ENCODE results near the gene ITGB5. TPM values are rescaled to one million over a fixed set of nuclear protein-coding genes. Genes with fewer than 3 reads are reported as not detected.

ITGB5 gene
- total RNA-seq, 1 experiment from 2014 or later: 77.8 TPM

DNA sequence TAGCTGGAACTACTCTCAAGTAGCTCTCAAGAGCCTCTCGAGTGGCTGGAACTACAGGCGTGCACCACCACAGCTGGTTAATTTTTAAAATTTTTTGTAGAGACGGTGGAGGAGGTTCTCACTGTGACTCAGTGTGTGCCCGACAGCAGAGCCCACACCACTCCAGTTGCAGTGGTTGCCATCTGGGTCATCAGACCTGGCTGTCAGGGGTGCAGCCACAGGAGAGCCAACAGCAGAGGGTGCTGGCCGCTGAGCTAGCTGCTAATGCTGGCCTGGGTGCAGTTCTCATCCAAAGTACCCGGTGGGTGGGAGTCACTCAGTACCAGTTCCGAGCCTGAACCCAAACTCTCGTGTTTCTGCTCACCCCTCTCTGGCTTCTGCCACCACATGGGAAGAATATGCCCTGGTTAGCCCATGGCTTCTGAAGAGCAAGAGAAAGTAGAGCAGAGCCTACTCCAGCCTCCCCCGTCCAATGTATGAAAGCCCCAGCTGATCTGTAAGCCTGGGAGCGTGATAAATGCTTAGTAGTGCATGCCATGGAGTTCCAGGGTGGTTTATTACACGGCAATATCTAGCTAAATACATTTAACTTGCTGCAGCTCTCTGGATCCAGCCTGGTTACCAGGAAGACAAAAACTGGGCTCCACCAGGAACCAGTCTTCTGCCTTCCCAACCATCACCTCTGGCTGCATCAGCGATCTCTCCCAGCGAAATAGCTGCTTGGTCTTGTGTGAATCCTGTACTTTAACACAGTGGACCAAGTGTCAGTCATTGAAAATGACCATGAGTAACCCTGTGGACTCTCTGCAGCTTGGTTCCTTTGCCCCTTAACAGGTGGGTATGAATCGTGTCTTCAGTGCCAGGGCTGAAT, 139.8 kb downstream of the ITGB5 start:
- no peak for TF ChIP-seq ZNF274 (IDR thresholded peaks at IDR 0.05; ENCODE audit: low read depth, low read length)
- no peak for TF ChIP-seq CEBPB (IDR thresholded peaks at IDR 0.05; ENCODE audit: low read depth)
- no peak for TF ChIP-seq EZH2 (IDR thresholded peaks at IDR 0.05)
- TF ChIP-seq CBX3 (IDR thresholded peaks at IDR 0.05; ENCODE audit: low read depth): no peak
- no peak for TF ChIP-seq FOSL1 (IDR thresholded peaks at IDR 0.05; ENCODE audit: low read depth)
- TF ChIP-seq YY1 (IDR thresholded peaks at IDR 0.05; ENCODE audit: extremely low read depth, insufficient replicate concordance, low read depth, low read length): no peak
- TF ChIP-seq ELF1 (IDR thresholded peaks at IDR 0.05; ENCODE audit: borderline replicate concordance, low read depth): no peak
- TF ChIP-seq, protein P1, sequence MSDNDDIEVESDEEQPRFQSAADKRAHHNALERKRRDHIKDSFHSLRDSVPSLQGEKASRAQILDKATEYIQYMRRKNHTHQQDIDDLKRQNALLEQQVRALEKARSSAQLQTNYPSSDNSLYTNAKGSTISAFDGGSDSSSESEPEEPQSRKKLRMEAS (IDR thresholded peaks at IDR 0.05): no peak
- TF ChIP-seq JUND (IDR thresholded peaks at IDR 0.05): no peak
- no peak for TF ChIP-seq POLR2AphosphoS5 (IDR thresholded peaks at IDR 0.05; ENCODE audit: low read depth, low read length)
- TF ChIP-seq POLR2A (IDR thresholded peaks at IDR 0.05; ENCODE audit: borderline replicate concordance, extremely low read depth, insufficient read depth, insufficient read length): no peak
- TF ChIP-seq, protein P2, sequence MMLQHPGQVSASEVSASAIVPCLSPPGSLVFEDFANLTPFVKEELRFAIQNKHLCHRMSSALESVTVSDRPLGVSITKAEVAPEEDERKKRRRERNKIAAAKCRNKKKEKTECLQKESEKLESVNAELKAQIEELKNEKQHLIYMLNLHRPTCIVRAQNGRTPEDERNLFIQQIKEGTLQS (IDR thresholded peaks at IDR 0.05): no peak
- TF ChIP-seq TCF7L2 (IDR thresholded peaks at IDR 0.05; ENCODE audit: borderline replicate concordance, extremely low read depth, insufficient read depth, insufficient read length): no peak
- TF ChIP-seq, protein P3, sequence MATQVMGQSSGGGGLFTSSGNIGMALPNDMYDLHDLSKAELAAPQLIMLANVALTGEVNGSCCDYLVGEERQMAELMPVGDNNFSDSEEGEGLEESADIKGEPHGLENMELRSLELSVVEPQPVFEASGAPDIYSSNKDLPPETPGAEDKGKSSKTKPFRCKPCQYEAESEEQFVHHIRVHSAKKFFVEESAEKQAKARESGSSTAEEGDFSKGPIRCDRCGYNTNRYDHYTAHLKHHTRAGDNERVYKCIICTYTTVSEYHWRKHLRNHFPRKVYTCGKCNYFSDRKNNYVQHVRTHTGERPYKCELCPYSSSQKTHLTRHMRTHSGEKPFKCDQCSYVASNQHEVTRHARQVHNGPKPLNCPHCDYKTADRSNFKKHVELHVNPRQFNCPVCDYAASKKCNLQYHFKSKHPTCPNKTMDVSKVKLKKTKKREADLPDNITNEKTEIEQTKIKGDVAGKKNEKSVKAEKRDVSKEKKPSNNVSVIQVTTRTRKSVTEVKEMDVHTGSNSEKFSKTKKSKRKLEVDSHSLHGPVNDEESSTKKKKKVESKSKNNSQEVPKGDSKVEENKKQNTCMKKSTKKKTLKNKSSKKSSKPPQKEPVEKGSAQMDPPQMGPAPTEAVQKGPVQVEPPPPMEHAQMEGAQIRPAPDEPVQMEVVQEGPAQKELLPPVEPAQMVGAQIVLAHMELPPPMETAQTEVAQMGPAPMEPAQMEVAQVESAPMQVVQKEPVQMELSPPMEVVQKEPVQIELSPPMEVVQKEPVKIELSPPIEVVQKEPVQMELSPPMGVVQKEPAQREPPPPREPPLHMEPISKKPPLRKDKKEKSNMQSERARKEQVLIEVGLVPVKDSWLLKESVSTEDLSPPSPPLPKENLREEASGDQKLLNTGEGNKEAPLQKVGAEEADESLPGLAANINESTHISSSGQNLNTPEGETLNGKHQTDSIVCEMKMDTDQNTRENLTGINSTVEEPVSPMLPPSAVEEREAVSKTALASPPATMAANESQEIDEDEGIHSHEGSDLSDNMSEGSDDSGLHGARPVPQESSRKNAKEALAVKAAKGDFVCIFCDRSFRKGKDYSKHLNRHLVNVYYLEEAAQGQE (IDR thresholded peaks at IDR 0.05; ENCODE audit: low read depth): no peak
- TF ChIP-seq SP1 (IDR thresholded peaks at IDR 0.05; ENCODE audit: low read depth): no peak
- no peak for TF ChIP-seq EGR1 (IDR thresholded peaks at IDR 0.05; ENCODE audit: low read depth)
- TF ChIP-seq SRF (IDR thresholded peaks at IDR 0.05; ENCODE audit: low read depth): no peak
- ATAC-seq (0 out of 2 replicates have a peak, but pooled peaks have one; percentile 32), DNase-seq (ENCODE audit: low read depth, low spot score) (no peak)
- Histone ChIP-seq H3K36me3 (ENCODE audit: control insufficient read depth in 1 of 2, insufficient read depth in 2 of 2, low read length in 2 of 2) (peaks cover 11 to 37% of the 10 kb centered on the region in 2 experiments), H3K9me2 (ENCODE audit: insufficient read depth) (no peaks in the 10 kb centered on the region), H3K9ac (ENCODE audit: low read length) (no peak overlapping the region), H3K27me3 (ENCODE audit: insufficient read depth, low read length) (no peaks in the 10 kb centered on the region), H3K4me2 (ENCODE audit: low read length) (no peak overlapping the region), H3K4me3 (replicated peaks in 1 of 2; ENCODE audit: low read depth in 1 of 2, low read length in 2 of 2) (no peak overlapping the region), H4K20me1 (ENCODE audit: insufficient read depth) (no peaks in the 10 kb centered on the region; the same call in 1 of the 2 replicates), H2AFZ (ENCODE audit: low read depth, low read length, poor library complexity, severe bottlenecking) (no peak overlapping the region), H3K4me1 (ENCODE audit: control insufficient read depth in 1 of 2, insufficient read depth in 2 of 2, low read length in 2 of 2) (no peaks in the 10 kb centered on the region), H3K9me3 (ENCODE audit: control insufficient read depth in 1 of 2, insufficient read depth in 1 of 2, low read depth in 1 of 2, low read length in 2 of 2) (no peaks in the 10 kb centered on the region), H3K27ac (ENCODE audit: low read depth, low read length) (no peak overlapping the region), H3K79me2 (ENCODE audit: insufficient read depth, low read length) (no peaks in the 10 kb centered on the region)
- ChIA-PET RAD21 (ENCODE audit: low non-redundant PET in 1 of 2, low total read pairs in 2 of 2, uncharacterized antibody in 2 of 2, unreplicated experiment in 2 of 2) (no interaction called here), POLR2A (no interaction called here), CTCF (interaction anchor here (0.8 kb wide), 1 partner anchor 182 kb away, joined by 3 read pairs; no protein-coding TSS in a partner anchor)
- no TSS peak for BruUV-seq (replicated peaks)
- intact Hi-C loops (cut with micrococcal nuclease): no loop called here
